Measurements from ENCODE around the gene SLC14A1. TPM values are rescaled to one million over a fixed set of nuclear protein-coding genes. Genes with fewer than 3 reads are reported as not detected.

The SLC14A1 gene
- total and polyA plus RNA-seq, 2 of the 13 experiments (the other 11 are each of a cell fraction or from before 2014, with no cell fraction given): not detected

- Histone ChIP-seq H3K4me1 (ENCODE audit: insufficient read depth, low read length) (no peaks in the 10 kb centered on the region), H2AFZ (ENCODE audit: low read length) (no peak overlapping the region), H3K27me3 (ENCODE audit: control insufficient read depth in 1 of 2, insufficient read depth in 2 of 2, low read length in 2 of 2) (no peaks in the 10 kb centered on the region; a peak in 1 of 5 replicates), H3K9me3 (ENCODE audit: low read length) (no peaks in the 10 kb centered on the region), H3K79me2 (ENCODE audit: insufficient read depth, low read length) (no peaks in the 10 kb centered on the region), H3K27ac (ENCODE audit: extremely low read length, insufficient read depth, low read length) (no peak overlapping the region), H4K20me1 (ENCODE audit: insufficient read depth, low read length) (no peaks in the 10 kb centered on the region), H3K4me2 (ENCODE audit: low read depth, low read length) (no peak overlapping the region), H3K36me3 (replicated peaks in 1 of 2; ENCODE audit: control insufficient read depth in 1 of 2, insufficient read depth in 2 of 2, low read length in 2 of 2) (no peaks in the 10 kb centered on the region), H3K4me3 (replicated peaks in 1 of 3; ENCODE audit: insufficient read depth in 1 of 3, low read depth in 2 of 3, low read length in 3 of 3) (no peak overlapping the region), H3K9ac (ENCODE audit: insufficient read depth, low read depth, low read length) (no peak overlapping the region)
- in situ Hi-C loops (cut with HindIII; ENCODE audit: extremely low pct_ligation_motif_present, low pct_unique_long_range_greater_than_20kb) (no loop called here), intact Hi-C loops (cut with micrococcal nuclease; ENCODE audit: unreplicated experiment) (no loop called here)
- 16% methylated on average over 3 of the region's 3 CpGs for WGBS (ENCODE audit: low lambda C conversion rate)
- FAIRE-seq (no peak), ATAC-seq (no peak), DNase-seq (ENCODE audit: low spot score) (no peak)
- ChIA-PET POLR2A (no interaction called here), CTCF (ENCODE audit: low intra/inter-chr PET ratio, low total read pairs) (no interaction called here)
- no TSS peak for BruUV-seq (replicated peaks)
- no peak for TF ChIP-seq MYPOP (CRISPR knock-in tag; IDR thresholded peaks at IDR 0.05)
- no peak for TF ChIP-seq HES4 (CRISPR knock-in tag; IDR thresholded peaks at IDR 0.05; ENCODE audit: borderline replicate concordance)
- no peak for TF ChIP-seq TRAFD1 (CRISPR knock-in tag; IDR thresholded peaks at IDR 0.05; ENCODE audit: borderline replicate concordance)
- TF ChIP-seq ZNF275 (CRISPR knock-in tag; IDR thresholded peaks at IDR 0.05; ENCODE audit: borderline replicate concordance): no peak
- TF ChIP-seq HDAC2 (CRISPR knock-in tag; IDR thresholded peaks at IDR 0.05): no peak
- no peak for TF ChIP-seq ERF (CRISPR knock-in tag; IDR thresholded peaks at IDR 0.05)
- no peak for TF ChIP-seq FOXO4 (CRISPR knock-in tag; conservative IDR thresholded peaks at IDR 0.05)
- TF ChIP-seq AFF4 (CRISPR knock-in tag; IDR thresholded peaks at IDR 0.05): no peak
- TF ChIP-seq POLR2A (IDR thresholded peaks at IDR 0.05; ENCODE audit: insufficient read depth in 1 of 2, low read depth in 2 of 2, low read length in 2 of 2): no peak
- no peak for TF ChIP-seq ZNF207 (IDR thresholded peaks at IDR 0.05; ENCODE audit: borderline replicate concordance)
These were observed 15.9 kb downstream of the SLC14A1 start for GRCh38 chr18:45739848-45740247.

Data from HepG2 (cell line).